Stimulated activated CD8-positive, alpha-beta memory T cell treated with anti-CD3 and anti-CD28 coated beads, Interleukin-12 subunit alpha, Interleukin-12 subunit beta, amount 100 ng/mL, for 1 hour (primary cell): Measurements from ENCODE around the gene CIAPIN1.

Source experiments
- DNase-seq: peaks from one replicate; pipeline ENCODE4 v3.0.0-alpha.2; 2020; ENCODE audit warnings: low read depth

CIAPIN1 gene

DNA sequence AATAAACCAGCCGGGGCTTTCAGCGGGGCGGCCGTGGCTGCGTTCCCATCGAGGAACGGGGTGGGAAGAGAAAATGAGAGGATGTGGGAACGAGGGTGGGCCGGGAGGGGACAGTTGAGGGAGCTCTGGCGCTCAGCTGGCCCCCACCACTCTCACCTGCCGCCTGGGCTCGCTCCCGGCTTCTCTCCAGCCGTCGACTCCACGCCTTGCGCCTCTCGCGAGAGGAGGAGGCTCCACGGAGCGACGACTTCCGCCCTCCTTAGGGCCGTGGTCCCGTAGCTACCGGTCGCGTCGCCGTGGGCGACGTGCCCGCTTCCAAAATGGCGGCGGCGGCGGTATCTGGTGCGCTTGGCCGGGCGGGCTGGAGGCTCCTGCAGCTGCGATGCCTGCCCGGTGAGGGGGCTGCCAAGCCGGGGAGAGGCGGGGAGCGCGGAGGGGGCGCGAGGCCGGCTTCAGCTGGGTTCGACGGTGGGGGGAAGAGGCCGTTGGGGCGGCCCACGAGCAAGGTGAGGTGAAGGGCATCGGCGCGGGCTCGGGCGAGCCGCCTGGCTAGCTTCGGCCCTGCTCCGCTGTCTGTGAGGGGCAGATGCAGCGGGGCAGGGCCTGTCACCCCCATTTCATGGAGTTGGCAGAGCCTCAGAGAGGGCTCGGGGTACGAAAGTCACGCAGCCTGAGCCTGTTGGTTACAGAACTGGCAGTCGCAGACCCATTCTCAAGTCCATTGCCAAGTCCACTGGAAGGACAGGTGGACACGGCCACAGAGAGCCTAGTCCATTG, at the start of gene CIAPIN1, which contains the start of gene COQ9:
Gene CIAPIN1, minus strand, starts transcription at position 200 of the 777 bp plus-strand sequence. CDS start 6,457 bp downstream, outside the sequence.
Gene COQ9, plus strand, starts transcription at position 294 of the 777 bp plus-strand sequence. Its CDS starts 27 bp downstream, at position 321.
- peak; percentile 84 for DNase-seq

DNA sequence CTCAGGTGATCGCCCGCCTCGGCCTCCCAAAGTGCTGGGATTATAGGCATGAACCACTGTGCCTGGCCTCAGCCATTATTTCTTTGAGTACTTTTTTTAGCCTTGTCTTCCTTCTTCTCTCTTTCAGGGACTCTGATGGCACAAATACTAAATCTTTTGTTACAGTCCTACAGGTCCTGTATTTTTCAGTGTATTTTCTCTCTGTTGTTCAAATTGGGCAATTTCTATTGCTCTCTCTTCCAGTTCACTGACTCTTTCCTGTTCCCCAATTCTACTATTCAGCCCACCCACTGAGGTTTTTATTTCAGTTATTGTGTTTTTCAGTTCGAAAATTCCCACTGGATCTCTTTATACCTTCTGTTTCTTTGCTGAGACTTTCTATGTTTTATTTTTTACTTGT, 46.6 kb upstream of the CIAPIN1 start:
- DNase-seq, result no peak

DNA sequence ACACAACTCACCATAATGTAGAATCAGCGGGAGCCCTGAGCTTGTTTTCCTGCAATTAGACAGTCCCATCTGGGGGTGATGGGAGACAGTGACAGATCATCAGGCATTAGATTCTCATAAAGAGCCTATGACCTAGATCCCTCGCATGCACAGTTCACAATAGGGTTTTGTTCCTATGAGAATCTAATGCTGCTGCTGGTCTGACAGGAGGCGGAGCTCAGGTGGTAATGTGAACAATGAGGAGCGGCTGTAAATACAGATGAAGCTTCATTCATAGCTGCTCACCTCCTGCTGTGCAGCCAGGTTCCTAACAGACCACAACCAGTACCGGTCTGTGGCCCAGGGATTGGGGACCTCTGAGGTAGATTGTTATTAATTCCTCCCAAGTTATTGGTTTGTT, 42.0 kb upstream of the CIAPIN1 start:
- DNase-seq, result no peak

DNA sequence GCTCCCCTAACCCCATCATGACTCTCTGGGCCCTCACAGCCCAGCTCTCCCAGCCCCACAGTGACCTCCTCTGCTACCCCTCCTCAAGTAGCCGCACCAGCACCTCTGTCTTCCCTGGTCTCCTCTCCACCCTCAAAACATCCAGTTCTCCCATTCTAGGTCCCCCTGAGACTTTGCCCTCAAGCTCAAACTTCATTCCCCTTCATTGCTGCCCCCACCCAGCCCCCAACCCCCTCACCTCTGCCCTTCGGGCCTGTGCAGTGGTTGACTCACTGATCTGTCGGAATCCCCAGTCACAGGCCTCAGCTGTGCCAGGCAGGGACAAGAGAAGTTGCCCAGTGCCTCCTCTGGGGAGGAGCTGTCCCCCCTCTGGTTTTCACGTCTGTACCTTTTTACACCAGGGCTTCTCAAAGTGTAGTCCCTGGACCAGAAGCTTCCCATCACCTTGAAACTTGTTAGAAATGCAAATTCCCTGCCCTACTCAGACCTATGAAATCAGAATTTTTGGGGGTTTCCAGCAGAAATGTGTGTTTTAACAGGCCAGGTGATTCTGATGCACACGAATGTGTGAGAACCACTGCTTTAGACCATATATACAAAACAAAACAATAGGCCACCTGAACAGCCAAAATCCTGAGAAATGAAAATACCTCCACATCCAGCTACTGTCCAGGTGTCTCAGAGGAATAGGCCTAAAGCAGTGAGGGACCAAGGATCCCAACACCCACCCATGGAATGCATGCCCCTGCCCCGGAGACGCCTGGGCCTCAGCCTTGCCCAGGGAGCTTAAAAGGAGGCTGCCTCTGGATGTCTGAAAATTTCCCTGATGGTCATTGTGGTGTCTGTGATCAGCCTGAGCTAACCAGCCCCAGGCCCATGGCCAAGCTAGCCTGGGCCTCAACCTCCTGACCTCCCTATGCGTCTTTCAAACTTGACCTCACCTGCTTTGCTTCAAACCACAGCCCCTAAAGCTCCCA, 40.0 kb upstream of the CIAPIN1 start:
- no peak for DNase-seq

DNA sequence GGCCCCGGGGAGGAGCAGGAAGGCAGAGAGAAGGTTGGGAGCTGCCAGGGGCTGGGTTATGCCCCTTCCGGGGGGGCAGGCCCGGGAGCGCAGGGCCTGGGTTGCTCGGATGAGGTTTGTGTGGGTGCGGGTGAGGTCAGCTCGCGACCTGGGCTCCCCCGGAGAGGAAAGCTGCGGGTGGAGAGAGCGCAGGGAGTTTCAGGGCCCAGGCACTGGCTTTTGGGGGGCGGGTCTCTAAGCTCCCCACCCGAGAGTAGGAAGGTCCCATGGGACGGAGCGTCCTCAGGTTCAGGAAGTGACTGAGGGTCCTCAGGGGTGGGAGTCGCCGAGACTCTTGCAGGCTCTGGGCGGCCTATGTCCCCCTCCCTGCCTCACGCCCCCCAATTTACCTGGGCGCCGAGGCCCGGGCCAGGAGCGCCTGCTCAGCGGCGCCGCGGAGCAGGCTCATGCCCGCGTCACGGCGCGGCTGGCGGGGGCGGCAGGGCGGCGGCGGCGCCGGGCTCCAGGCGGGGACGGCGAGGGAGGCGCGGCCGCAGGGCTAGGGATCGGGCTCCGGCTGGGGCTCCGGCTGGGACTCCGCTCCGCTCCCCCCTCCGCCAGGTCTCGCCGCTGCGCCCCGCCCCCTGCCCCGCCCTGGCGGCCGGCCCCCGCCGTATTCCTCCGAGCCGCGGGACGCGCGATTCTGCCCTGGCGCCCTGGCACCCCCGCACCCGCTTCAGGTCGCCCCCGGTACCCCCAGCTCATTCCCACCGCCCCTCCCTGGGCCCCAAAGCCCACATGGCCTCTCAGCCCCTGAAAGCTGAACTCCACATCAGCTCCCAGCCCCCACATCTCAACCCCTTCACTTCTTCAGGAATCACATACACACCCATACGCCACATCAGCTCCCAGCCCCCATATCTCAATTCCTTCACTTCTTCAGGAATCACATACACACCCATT, 39.0 kb upstream of the CIAPIN1 start, which contains the start of gene DOK4:
Gene DOK4, minus strand, starts transcription at position 578 of the 942 bp plus-strand sequence. CDS start 6,986 bp downstream, outside the sequence.
- DNase-seq, result peak; percentile 67

DNA sequence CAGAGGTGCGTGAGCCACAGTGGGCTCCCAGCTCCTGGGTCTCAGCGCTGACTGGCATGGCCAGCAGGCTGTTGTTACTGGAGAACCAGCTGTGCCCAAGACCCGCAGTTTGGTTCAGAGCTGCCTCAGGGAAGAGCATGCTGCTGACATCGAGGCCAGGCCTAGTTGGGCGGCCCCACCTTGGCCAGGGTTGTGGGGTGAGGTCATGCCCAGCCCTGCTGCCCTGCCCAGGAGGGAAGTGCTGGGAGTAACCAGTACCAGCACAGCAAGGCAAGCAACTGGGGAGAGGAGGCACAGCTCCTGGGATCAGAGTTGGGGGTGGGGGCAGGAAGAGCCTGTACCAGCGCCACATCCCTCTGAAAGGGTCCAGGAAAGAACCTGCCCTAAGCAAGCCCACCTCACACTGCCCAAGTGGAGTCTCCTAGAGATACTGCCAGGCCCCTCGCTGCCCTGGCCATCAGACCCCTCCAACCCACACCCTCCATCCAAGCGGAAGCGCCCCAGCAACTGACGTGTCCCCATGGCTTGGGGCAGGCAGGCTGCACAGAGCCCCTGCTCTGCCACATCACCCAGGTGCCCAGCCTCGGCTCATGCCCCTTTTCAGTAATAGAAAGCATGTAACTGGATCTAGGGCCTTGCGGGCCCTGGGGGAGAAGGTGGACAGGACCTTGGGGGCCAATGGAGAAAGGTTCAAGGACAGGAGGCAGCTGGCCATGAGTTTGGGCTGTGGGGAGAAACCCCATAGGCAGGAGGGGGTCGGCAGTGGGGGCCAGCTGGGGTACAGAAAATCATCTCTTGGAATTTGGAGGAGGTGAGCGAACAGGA, 38.1 kb upstream of the CIAPIN1 start:
- DNase-seq, result no peak

DNA sequence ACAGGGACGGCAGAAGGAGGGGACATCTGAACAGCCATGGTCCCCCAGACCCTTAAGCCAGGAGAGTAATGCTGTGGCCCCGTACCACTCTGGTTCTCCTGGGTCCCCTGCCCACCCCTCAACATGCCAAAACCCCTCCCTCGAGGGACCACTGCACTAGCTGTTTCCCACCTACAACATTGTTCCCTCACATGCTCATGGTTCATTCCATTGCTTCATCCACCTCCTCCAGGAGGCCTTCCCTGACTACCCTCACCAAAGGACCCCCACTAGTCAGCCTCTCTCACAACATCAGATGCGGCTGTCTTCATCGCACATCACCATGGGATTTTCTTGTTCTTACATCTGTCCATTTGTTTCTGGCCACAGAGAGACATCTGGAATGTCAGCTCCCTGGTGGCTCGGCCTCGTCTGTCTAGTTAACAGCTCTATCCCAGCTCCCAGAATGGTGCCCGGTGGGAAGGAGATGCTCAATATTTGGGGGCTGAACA, 37.4 kb upstream of the CIAPIN1 start:
- DNase-seq, result no peak

DNA sequence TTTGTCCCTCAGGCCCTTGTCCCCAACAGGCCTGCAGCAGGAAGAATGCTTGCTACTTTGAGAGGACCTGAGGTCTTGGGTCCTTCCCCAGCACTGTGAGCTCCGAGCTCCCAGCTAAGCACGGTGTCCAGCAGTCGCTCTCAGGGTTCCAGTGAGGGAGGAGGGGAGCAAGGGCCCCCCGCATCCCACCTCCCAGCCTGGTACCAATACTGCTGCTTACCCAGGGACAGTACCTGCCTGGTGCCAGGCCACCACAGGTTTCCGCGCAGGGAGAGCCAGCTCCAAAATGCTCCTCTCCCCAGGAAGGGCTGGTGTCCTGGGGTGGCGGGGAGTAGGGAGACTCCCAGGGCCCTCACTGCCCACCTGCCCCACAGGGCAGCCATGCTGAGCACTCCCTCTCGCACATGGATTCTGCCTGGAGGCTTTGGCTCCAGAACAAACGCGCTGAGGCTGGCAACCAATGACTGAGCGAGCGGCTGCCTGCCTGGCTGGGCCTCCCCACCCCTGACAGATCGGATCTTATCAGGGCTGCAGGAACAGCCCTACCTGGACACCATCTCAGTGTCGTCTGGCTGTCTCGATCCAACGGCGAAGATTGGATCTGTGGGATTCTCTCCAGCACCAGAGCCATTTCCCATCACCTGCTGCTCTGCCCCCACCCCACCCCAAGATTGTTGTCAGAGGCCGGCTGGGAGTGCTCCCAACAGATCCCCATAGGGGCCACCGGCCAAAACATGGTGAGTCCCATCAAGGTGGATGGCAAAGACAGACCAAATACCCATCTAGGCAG, 36.7 kb upstream of the CIAPIN1 start:
- DNase-seq, result no peak

DNA sequence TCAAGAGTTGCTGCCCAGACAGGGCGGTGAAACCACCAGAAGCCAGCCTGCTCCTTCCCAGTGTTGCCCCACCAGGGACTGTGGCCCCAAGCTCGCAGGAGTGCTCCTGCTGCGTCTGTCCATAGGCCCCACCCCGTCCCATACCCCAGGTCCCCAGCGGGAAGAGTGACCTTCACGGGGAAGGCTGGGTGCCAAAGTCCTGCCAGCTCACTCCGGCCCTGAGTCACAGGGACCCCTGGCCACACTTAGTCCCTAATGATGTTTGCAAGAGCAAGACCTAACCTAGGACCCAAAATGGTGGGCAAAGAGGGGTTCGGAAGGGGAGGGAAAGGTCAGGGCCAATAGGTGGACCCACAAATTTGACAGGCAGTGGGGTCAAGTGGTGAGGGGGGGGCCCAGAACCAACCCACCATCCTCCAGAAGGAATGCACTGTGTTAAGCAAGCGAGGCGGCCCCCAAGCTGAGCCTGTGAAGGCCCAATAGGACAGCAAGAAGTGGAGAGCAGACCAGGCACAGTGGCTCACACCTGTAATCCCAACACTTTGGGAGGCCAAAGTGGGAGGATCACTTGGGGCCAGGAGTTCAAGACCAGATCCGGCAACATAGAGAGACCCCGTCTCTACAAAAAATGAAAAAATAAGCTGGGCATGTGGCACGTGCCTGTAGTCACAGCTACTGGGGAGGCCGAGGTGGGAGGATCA, 35.8 kb upstream of the CIAPIN1 start:
- no peak for DNase-seq

DNA sequence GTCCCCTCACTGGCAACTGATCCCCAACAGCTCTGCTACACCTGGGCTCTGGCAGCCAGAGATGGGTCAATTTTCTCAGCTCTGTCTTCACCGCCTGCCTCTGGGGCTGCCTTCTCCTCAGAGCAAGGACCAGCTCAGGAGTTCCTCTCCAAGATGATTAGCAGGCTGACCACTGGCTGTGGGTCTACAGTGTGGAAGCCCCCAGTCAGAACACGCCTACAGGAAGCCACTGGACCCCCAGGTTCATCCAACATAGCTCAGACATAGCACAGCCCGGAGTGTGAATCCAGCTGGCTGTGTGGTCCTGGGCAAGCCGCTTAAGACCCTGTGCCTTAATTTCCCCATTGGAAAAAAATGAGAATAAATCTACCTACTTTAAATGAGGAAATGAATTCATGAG, 34.2 kb upstream of the CIAPIN1 start:
- DNase-seq, result no peak

DNA sequence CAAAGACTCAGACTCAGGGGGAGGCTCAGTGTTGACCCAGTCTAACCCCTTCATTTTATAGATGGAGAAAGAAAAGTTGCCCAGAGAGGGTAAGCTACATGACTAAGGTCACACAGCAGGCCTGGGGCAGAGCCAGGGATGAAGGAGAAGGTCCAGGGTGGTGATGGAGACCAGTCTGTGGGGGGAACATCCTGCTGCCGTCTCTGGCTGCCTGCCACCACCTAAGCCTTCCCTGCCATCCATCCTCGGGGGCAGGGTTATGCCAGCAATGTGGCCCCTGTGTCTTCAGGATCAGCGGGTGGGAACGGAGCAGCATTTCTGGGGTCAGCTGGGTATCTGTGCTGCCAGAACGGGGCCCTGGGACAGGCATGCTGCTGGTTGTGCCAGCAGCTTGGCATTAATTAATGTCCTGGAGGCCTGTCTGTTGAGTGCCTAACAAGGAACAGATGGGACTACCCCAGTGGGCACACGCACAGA, 33.6 kb upstream of the CIAPIN1 start:
- no peak for DNase-seq

DNA sequence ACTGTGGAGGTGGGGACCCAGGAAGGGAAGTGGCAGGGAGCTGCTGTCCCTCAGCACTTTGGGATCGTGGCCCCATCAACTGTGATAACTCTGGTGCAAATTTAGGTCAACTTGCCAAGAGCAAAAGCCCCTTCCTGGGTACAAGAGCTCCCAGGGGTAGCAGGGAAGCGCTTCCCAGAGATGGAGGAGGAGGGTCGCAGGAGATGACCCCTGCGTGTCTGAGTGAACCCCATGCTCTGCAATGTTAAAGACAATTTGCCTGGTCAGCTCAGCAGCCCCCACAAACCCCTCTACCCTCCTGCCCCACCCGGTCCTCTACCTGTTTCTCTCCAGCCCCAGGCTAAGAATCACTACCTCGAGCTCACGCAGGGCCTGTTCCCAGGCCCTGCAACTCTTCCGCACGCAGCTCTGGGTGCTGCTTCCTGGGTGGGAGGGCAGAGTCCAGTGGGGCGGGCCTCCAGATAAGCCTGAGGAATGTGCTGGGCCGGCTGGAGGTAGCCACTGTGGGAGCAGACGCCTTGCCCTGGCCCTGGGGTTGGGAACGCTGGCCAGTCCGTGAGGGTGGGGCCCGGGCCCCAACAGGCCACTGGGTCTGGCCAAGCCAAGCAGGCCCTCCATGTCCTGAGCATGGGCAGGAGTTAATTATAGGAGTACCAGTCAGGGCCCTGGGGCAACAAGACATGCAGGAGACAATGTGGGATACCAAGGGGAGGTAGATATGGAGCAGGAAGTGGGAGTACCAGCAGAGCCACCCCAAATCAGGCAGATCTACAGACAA, 33.0 kb upstream of the CIAPIN1 start:
- DNase-seq, result no peak

DNA sequence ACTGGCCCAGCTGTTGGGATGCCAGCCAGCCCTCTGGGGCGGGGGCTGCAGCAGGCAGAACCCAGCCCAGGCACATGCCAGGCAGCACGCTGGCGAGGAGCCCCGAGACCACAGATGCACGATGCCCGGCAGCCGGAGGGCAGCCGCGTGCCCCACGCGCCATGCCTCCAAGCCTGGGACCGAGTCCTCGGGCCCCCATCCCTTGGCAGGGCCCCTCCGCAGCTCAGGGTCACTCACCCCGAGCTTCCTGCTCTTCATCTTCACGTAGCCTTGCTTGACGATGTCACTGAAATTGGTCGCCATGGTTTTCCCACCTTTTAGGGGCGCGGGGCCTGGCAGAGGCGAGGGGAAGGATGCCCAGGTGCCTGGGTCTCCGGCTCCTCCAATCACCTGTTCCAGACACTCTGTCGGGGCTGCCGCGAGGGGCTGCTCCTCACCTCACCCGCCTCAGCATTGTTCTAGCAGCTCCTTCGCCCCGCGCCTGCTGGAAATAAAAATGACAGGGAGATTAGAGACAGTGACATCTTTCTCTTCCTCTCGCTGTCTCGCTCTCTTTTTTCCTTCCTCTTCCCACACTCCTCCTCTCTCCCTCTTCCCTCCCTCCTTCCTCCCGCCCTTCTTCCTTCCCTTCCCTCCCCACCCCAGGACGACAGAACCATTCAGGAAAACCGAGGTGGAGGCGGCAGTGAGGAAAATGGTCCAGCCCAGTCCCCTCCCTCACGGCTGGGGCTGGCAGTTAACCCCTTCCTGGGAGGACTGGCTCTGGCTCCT, 32.2 kb upstream of the CIAPIN1 start:
- DNase-seq, result no peak

DNA sequence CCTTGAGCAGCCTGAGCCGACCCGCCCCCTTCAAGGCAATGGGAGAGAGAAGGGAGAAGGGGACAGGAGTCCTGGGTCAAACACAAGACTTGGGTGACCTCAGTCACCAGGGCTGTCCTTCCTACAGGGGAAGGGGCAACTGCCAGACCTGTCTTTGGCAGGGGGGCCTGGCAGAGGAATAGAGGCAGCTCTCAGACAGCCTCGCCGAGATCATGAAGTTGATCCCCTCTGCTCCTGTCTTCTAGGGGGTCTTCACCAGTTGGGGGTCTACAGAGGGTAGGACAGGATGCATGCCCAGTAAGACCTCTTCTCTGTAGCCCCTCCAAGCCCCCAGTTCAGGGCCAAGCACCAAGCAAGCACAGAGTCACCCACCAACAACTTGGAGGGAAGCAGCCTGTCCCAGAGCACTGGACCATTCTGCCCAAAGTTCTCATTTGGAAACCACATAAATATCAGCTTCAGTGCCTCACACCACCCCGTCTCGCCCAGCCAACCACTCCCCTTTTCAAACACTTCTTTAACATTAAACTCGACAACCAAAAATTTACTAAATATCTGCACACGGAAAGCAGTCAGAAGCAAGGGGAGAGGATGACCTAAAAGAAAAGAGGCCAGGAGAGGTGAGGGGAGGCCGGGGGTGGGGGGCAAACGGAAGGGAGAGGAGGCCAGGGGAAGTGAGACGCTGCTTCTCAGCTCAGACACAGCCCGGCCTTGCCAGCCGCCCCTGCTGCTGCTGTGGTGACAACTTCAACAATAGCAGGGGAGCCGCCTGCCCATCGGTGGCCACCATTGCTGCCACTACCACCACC, 31.4 kb upstream of the CIAPIN1 start:
- DNase-seq, result no peak

DNA sequence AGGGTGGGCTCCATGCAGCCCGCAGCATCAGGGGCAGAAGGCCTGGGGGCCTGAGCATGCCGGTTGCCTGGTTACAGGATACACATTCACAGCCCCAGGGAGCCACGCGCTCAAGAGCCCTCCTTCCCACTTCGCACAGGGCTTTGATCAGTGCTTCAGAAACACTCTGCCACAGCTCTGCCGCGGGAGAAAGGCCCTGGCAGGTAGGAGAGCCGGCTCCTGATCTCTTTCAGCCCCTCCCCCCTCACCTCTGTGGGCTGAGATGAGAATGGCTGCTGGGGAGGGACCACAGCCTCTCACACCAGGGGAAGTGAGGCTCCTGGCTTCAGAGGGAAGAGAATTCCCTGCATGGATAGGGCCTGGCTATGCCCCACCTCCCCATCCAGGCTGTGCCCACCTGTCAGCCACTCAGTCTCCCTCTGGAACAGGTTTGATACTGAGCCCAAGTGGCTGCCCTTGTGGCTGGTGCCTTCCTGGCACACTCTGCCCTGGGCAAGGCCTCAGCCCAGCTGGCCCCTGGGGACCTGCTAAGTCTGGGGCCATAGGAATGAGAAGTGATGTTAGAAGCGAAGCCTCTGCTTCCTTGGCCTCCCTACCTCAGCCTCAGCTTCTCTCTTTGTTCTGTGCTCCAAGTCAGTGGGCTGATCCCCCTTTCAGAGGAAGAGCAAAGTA, 30.5 kb upstream of the CIAPIN1 start:
- no peak for DNase-seq
